ENCODE results near the gene CYS1.
"Not testable (repeated sequence)": the region's sequence is repeated elsewhere in the genome, so short reads cannot be mapped to it uniquely, and the experiment has no call there.

CYS1 gene

GRCh38 chr2:10045561-10046355 is 34.5 kb downstream of the CYS1 start:
- no peak for DNase-seq

GRCh38 chr2:10043906-10044601 is 36.2 kb downstream of the CYS1 start:
- DNase-seq, result no peak

GRCh38 chr2:10043256-10043905 is 36.8 kb downstream of the CYS1 start, which contains the start of gene KLF11:
Gene KLF11, plus strand, starts transcription at chr2:10043550. Its CDS starts 167 bp downstream, at chr2:10043717.
- DNase-seq, result peak; percentile 12

- no peak for DNase-seq
These were observed 37.7 kb downstream of the CYS1 start for GRCh38 chr2:10042301-10043161.

- DNase-seq, result no peak
These were observed 38.5 kb downstream of the CYS1 start for GRCh38 chr2:10041711-10042110.

- no peak for DNase-seq
These were observed 40.4 kb downstream of the CYS1 start for GRCh38 chr2:10039658-10040410.

- DNase-seq, result no peak
These were observed 41.5 kb downstream of the CYS1 start for GRCh38 chr2:10038716-10039115.

- DNase-seq, result no peak
These were observed 42.1 kb downstream of the CYS1 start for GRCh38 chr2:10038123-10038522.

GRCh38 chr2:10036095-10036884 is 43.9 kb downstream of the CYS1 start:
- DNase-seq, result no peak

GRCh38 chr2:10035633-10036032 is 44.6 kb downstream of the CYS1 start:
- DNase-seq, result no peak

GRCh38 chr2:10035053-10035422 is 45.2 kb downstream of the CYS1 start:
- DNase-seq, result no peak

- no peak for DNase-seq
These were observed 45.7 kb downstream of the CYS1 start for GRCh38 chr2:10034333-10035052.

- DNase-seq, result no peak
These were observed 46.8 kb downstream of the CYS1 start for GRCh38 chr2:10033251-10034006.

- no peak for DNase-seq
These were observed 47.5 kb downstream of the CYS1 start for GRCh38 chr2:10032746-10033105.

GRCh38 chr2:10031886-10032745 is 48.1 kb downstream of the CYS1 start:
- DNase-seq, result no peak

GRCh38 chr2:10030798-10031197 is 49.4 kb downstream of the CYS1 start:
- DNase-seq, result not testable (repeated sequence)

- DNase-seq, result no peak
These were observed 49.9 kb downstream of the CYS1 start for GRCh38 chr2:10030311-10030736.

GRCh38 chr2:10029875-10030223 is 50.4 kb downstream of the CYS1 start:
- no peak for DNase-seq

All from NCI-H1436 treated with DMSO at 0.1 percent for 48 hours (cell line).